ENCODE measurements around the gene TRABD.

DNA sequence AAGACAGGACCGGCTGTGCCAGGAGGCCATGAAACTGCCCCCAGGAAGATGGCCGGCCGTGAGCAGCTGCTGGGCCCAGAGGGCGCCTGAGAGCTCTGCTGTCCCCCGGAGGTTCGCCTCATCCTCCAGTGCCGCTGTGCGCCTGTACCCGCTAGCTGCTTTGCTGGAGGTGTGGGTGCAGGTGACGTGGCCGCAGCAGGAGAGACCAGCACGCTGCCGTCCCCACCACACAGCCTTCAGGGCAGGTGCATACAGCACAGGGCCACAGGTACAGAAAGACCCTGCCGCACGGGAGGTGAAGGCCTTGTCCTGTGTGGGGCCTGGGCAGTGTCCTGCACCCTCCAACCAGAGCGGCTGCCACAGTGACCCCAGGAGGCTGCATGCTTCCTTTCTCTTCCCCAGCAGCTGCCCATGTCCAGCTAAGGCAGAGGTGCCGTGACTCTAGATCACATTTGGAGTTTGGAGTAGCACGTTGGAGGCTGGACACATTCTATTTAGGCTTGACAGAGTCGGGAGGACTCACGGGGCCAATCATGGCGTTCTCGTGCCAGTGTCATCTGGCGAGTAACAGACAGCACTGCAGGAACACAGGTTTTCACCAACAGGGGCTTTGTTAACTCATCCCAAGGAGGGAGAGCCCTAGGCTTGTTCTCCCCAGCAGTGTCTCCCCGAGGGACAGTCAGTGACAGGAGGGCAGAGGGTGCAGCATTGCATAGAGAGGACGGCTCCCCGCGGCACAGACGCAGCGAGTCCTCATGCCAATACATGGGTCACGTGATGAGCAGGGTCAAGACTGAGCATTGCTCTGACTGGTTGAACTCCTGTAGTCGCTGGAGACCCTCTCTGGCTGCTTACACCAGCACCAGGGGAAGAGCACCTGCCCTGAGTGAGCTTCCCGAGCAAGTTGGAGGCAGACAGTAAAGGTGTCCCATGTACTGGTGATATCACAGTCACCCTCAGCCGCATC is 33.9 kb upstream of the TRABD start:
- TF ChIP-seq CTCF (IDR thresholded peaks at IDR 0.05) (no peak), EP300 (IDR thresholded peaks at IDR 0.05) (no peak), POLR2A (IDR thresholded peaks at IDR 0.05) (no peak)
